Keratinocyte (primary cell): ENCODE results near the gene PRPF38A. TPM values are rescaled to one million over a fixed set of nuclear protein-coding genes. Genes with fewer than 3 reads are reported as not detected.

Experiments used
- DNase-seq: peaks from one replicate; pipeline ENCODE4 v3.0.0-alpha.2; 2011; ENCODE audit warnings: low read depth, missing footprints, low spot score
- FAIRE-seq: peaks from 2 replicates; lab custom pipeline; 2011; peaks lifted over from hg19 to GRCh38; lab: Jason Lieb, UNC
- H2AFZ ChIP-seq: 2 replicates; pipeline ENCODE4 v1.6.0; 2012; ENCODE audit warnings: low read length, control low read depth, inconsistent platforms; ENCODE audit not compliant: control insufficient read depth
- H3K27ac ChIP-seq: 2 replicates; pipeline ENCODE4 v1.5.1; 2011; ENCODE audit warnings: low read length; ENCODE audit not compliant: control insufficient read depth, insufficient read depth
- H3K27me3 ChIP-seq: 3 replicates; pipeline ENCODE4 v1.6.0; 2011; ENCODE audit warnings: low read length; ENCODE audit not compliant: control insufficient read depth, insufficient read depth; ENCODE audit errors: extremely low read depth
- H3K36me3 ChIP-seq, 2 experiments: 2 replicates in 1 of 2; 3 replicates in 1 of 2; pipeline ENCODE4 v1.5.1; 2011; ENCODE audit warnings: low read length in 2 of 2, mild to moderate bottlenecking in 1 of 2; ENCODE audit not compliant: control insufficient read depth in 2 of 2, insufficient read depth in 2 of 2; ENCODE audit errors: extremely low read depth in 1 of 2
- H3K4me1 ChIP-seq: 3 replicates; pipeline ENCODE4 v1.5.1; 2011; ENCODE audit warnings: low read length; ENCODE audit not compliant: control insufficient read depth, insufficient read depth; ENCODE audit errors: extremely low read depth
- H3K4me2 ChIP-seq: 3 replicates; pipeline ENCODE4 v1.6.0; 2011; ENCODE audit warnings: low read depth, low read length; ENCODE audit not compliant: control insufficient read depth, insufficient read depth; ENCODE audit errors: extremely low read depth
- H3K4me3 ChIP-seq, 3 experiments: fragments of 200-600 bp in 1 of 3; sonication (generic) in 1 of 3; 2 replicates in 2 of 3; 3 replicates in 1 of 3; pipeline ENCODE4 v1.5.1; 2011 to 2016; ENCODE audit warnings: low read length in 3 of 3, mild to moderate bottlenecking in 3 of 3, control low read depth in 2 of 3, inconsistent platforms in 1 of 3, low read depth in 1 of 3, mixed read lengths in 1 of 3, mixed run types in 1 of 3, moderate library complexity in 1 of 3; ENCODE audit not compliant: control insufficient read depth in 2 of 3, insufficient read depth in 2 of 3; ENCODE audit errors: extremely low read depth in 1 of 3
- H3K79me2 ChIP-seq: 2 replicates; pipeline ENCODE4 v1.6.0; 2012; ENCODE audit warnings: low read length; ENCODE audit not compliant: control insufficient read depth, insufficient read depth
- H3K9ac ChIP-seq: 3 replicates; pipeline ENCODE4 v1.6.0; 2011; ENCODE audit warnings: low read length; ENCODE audit not compliant: control insufficient read depth, insufficient read depth; ENCODE audit errors: extremely low read depth
- H3K9me1 ChIP-seq: 3 replicates; pipeline ENCODE4 v1.6.0; 2011; ENCODE audit warnings: low read length; ENCODE audit not compliant: control insufficient read depth, insufficient read depth; ENCODE audit errors: extremely low read depth
- H3K9me3 ChIP-seq: 2 replicates; pipeline ENCODE4 v1.5.1; 2012; ENCODE audit warnings: low read depth, low read length; ENCODE audit not compliant: control insufficient read depth
- H4K20me1 ChIP-seq: 3 replicates; pipeline ENCODE4 v1.6.0; 2011; ENCODE audit warnings: low read length; ENCODE audit not compliant: control insufficient read depth, insufficient read depth; ENCODE audit errors: extremely low read depth
- EZH2 ChIP-seq: IDR thresholded peaks from one replicate; pipeline ENCODE4 v1.6.1; 2012; ENCODE audit warnings: inconsistent platforms, mild to moderate bottlenecking, low read length, moderate library complexity
- dilution Hi-C: fragments of 300-500 bp; cut with MboI; formaldehyde crosslinking; loops from one replicate; pipeline ENCODE4 v1.7.0; 2020; ENCODE audit warnings: low sequenced_read_pairs; ENCODE audit not compliant: extremely low pct_ligation_motif_present
- polyA plus RNA-seq, 5 experiments: library from polyadenylated mRNA; depleted of rRNA in 3 of 5; stranded (reverse) in 3 of 5; stranded (forward) in 1 of 5; unstranded in 1 of 5; fragments of >200 nt; gene quantifications; 1 replicate in 1 of 5; 2 replicates in 3 of 5; 3 replicates in 1 of 5; pipeline versions ENCODE4 v1.2.1 to v1.2.3, GENCODE V29; 2011 to 2012; ENCODE audit warnings: missing spikeins in 2 of 5, low read depth in 1 of 5, low replicate concordance in 1 of 5
- TF ChIP-seq, protein P1 (sequence below), 3 experiments: IDR thresholded peaks in 1 of 3; conservative IDR thresholded peaks in 1 of 3; optimal IDR thresholded peaks in 1 of 3; 2 replicates in 2 of 3; 3 replicates in 1 of 3; pipeline versions ENCODE3 to v1.5.1; 2011; ENCODE audit warnings: low read length in 3 of 3, mild to moderate bottlenecking in 3 of 3, moderate library complexity in 2 of 3, control low read depth in 1 of 3, inconsistent platforms in 1 of 3; ENCODE audit not compliant: insufficient read depth in 2 of 3; ENCODE audit errors: extremely low read depth in 1 of 3

Gene PRPF38A
- polyA plus RNA-seq, 1 donor (not counting 4 experiments of a cell fraction or from before 2014, with no cell fraction given) = 29.5 TPM

DNA sequence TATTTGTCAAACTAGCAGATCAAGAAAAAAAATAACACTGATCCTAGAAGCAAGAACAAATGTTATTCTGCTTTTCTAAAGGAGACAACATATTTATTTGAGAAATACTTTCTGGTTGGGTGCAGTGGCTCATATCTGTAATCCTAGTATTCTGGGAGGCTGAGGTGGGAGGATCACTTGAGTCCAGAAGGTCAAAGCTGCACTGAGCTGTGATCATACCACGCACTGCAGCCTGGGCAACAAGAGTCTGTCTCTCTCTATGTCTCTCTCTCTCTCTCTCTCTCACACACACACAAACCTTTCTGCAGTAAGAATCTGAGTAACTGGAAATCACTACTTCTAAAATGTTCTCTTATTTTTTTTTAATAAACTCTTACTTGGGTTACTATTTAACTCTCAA, 31.2 kb downstream of the PRPF38A start:
- Histone ChIP-seq H3K4me3 (no peak overlapping the region), H3K9me3 (no peaks in the 10 kb centered on the region), H4K20me1 (no peaks in the 10 kb centered on the region), H3K9me1 (no peaks in the 10 kb centered on the region), H3K9ac (no peak overlapping the region), H3K27ac (no peak overlapping the region), H3K36me3 (peaks cover 7 to 10% of the 10 kb centered on the region in 2 experiments), H3K27me3 (no peaks in the 10 kb centered on the region), H2AFZ (no peak overlapping the region), H3K4me1 (no peaks in the 10 kb centered on the region), H3K4me2 (no peak overlapping the region), H3K79me2 (no peaks in the 10 kb centered on the region)
- dilution Hi-C loops = no loop called here
- DNase-seq = no peak
- TF ChIP-seq, protein P1, sequence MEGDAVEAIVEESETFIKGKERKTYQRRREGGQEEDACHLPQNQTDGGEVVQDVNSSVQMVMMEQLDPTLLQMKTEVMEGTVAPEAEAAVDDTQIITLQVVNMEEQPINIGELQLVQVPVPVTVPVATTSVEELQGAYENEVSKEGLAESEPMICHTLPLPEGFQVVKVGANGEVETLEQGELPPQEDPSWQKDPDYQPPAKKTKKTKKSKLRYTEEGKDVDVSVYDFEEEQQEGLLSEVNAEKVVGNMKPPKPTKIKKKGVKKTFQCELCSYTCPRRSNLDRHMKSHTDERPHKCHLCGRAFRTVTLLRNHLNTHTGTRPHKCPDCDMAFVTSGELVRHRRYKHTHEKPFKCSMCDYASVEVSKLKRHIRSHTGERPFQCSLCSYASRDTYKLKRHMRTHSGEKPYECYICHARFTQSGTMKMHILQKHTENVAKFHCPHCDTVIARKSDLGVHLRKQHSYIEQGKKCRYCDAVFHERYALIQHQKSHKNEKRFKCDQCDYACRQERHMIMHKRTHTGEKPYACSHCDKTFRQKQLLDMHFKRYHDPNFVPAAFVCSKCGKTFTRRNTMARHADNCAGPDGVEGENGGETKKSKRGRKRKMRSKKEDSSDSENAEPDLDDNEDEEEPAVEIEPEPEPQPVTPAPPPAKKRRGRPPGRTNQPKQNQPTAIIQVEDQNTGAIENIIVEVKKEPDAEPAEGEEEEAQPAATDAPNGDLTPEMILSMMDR (optimal IDR thresholded peaks at IDR 0.05 in 1 of 3, IDR thresholded peaks at IDR 0.05 in 1 of 3, conservative IDR thresholded peaks at IDR 0.05 in 1 of 3; ENCODE audit: extremely low read depth in 1 of 3, insufficient read depth in 2 of 3, low read length in 3 of 3) = no peak
- TF ChIP-seq EZH2 = no peak
- no peak for FAIRE-seq

DNA sequence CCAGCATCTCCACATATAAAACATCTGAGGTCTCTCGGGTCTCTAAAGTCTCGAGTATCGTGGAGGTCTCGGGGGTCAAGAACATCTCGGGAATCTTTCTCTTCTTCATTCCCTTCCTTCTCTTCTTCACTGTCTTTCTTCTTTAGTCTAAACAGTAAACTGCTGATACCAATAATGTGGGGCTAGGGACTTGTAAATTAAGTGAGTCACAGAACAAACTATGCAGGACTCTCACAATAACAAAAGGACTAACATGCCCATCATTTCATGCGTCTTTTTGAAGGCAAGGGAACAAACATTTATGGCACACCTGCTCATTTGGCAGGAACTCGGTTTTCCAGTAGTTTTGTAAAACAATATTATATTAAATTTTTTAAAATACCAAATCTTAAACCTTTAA, 32.4 kb downstream of the PRPF38A start:
- dilution Hi-C loops = no loop called here
- no peaks in the 10 kb centered on the region for H3K79me2 ChIP-seq
- H3K9ac ChIP-seq = no peak overlapping the region
- H3K4me1 ChIP-seq = no peaks in the 10 kb centered on the region
- peaks cover 4 to 5% of the 10 kb centered on the region in 2 experiments for H3K36me3 ChIP-seq
- H3K9me3 ChIP-seq = no peaks in the 10 kb centered on the region
- no peak overlapping the region for H3K27ac ChIP-seq
- H2AFZ ChIP-seq = no peak overlapping the region
- DNase-seq (no peak), FAIRE-seq (no peak)
- TF ChIP-seq EZH2 = no peak
- TF ChIP-seq, protein P1 (optimal IDR thresholded peaks at IDR 0.05 in 1 of 3, IDR thresholded peaks at IDR 0.05 in 1 of 3, conservative IDR thresholded peaks at IDR 0.05 in 1 of 3; ENCODE audit: extremely low read depth in 1 of 3, insufficient read depth in 2 of 3, low read length in 3 of 3) = no peak
- no peak overlapping the region for H3K4me3 ChIP-seq
- H3K4me2 ChIP-seq = no peak overlapping the region
- H4K20me1 ChIP-seq = no peaks in the 10 kb centered on the region
- H3K9me1 ChIP-seq = no peaks in the 10 kb centered on the region
- H3K27me3 ChIP-seq = no peaks in the 10 kb centered on the region
